SK-N-SH treated with all-trans-retinoic acid at 6 μM for 48 hours (cell line): Measurements from ENCODE around the gene IFT122.

Source experiments
- ATAC-seq: fragments of 200-7000 bp; cut with Tn5 transposase; 3 replicates; pipeline ENCODE4 v1.9.1; 2020; ENCODE audit warnings: mild to moderate bottlenecking, moderate library complexity
- ARNTL ChIP-seq: fragments of 450-650 bp; formaldehyde crosslinking; IDR thresholded peaks from 2 replicates; pipeline ENCODE4 v1.5.0; 2020; ENCODE audit warnings: low read depth, mild to moderate bottlenecking, moderate library complexity, borderline replicate concordance
- BACH2 ChIP-seq: fragments of 250-450 bp; sonication (Bioruptor Pico); IDR thresholded peaks from 2 replicates; pipeline ENCODE4 v1.9.0; 2021; ENCODE audit warnings: mild to moderate bottlenecking, borderline replicate concordance
- CSDC2 ChIP-seq: fragments of 250-450 bp; sonication (Bioruptor Pico); IDR thresholded peaks from 2 replicates; pipeline ENCODE4 v1.5.0; 2020; ENCODE audit warnings: mild to moderate bottlenecking, moderate library complexity
- CSRNP3 ChIP-seq: fragments of 250-450 bp; sonication (Bioruptor Pico); IDR thresholded peaks from 2 replicates; pipeline ENCODE4 v1.5.1; 2021; ENCODE audit warnings: mild to moderate bottlenecking, moderate library complexity
- ESRRG ChIP-seq: fragments of 250-450 bp; sonication (Bioruptor Pico); IDR thresholded peaks from 2 replicates; pipeline ENCODE4 v1.6.1; 2021; ENCODE audit warnings: mild to moderate bottlenecking
- GLIS3 ChIP-seq: fragments of 250-450 bp; sonication (Bioruptor Pico); IDR thresholded peaks from 2 replicates; pipeline ENCODE4 v1.5.0; 2020; ENCODE audit warnings: mild to moderate bottlenecking, moderate library complexity
- ISL1 ChIP-seq: fragments of 250-450 bp; sonication (Bioruptor Pico); IDR thresholded peaks from 2 replicates; pipeline ENCODE4 v2.1.2; 2022; ENCODE audit warnings: mild to moderate bottlenecking, moderate library complexity
- OSR1 ChIP-seq: fragments of 250-450 bp; sonication (Bioruptor Pico); IDR thresholded peaks from 2 replicates; pipeline ENCODE4 v1.8.0; 2022; ENCODE audit warnings: moderate library complexity, mild to moderate bottlenecking, inconsistent platforms
- PPARA ChIP-seq: fragments of 250-450 bp; sonication (Bioruptor Pico); IDR thresholded peaks from 2 replicates; pipeline ENCODE4 v1.5.0; 2020; ENCODE audit warnings: mild to moderate bottlenecking, borderline replicate concordance
- RARB ChIP-seq: fragments of 250-450 bp; sonication (Bioruptor Pico); IDR thresholded peaks from 2 replicates; pipeline ENCODE4 v1.8.0; 2021; ENCODE audit warnings: mild to moderate bottlenecking, moderate library complexity
- SNAI2 ChIP-seq: fragments of 250-450 bp; sonication (Bioruptor Pico); IDR thresholded peaks from 2 replicates; pipeline ENCODE4 v1.5.0; 2020; ENCODE audit warnings: mild to moderate bottlenecking, moderate library complexity
- TCF4 ChIP-seq: fragments of 250-450 bp; sonication (Bioruptor Pico); IDR thresholded peaks from 2 replicates; pipeline ENCODE4 v1.8.0; 2021; ENCODE audit warnings: mild to moderate bottlenecking, moderate library complexity, borderline replicate concordance
- TOX ChIP-seq: fragments of 250-450 bp; sonication (Bioruptor Pico); IDR thresholded peaks from 2 replicates; pipeline ENCODE4 v1.8.0; 2021; ENCODE audit warnings: mild to moderate bottlenecking, moderate library complexity, borderline replicate concordance
- TSHZ2 ChIP-seq: fragments of 250-450 bp; sonication (Bioruptor Pico); IDR thresholded peaks from 2 replicates; pipeline ENCODE4 v1.5.0; 2020; ENCODE audit warnings: mild to moderate bottlenecking, moderate library complexity
- ZC3H10 ChIP-seq: fragments of 250-450 bp; sonication (Bioruptor Pico); IDR thresholded peaks from 2 replicates; pipeline ENCODE4 v1.5.1; 2021; ENCODE audit warnings: mild to moderate bottlenecking, moderate library complexity
- ZFP3 ChIP-seq: fragments of 250-450 bp; sonication (Bioruptor Pico); IDR thresholded peaks from 2 replicates; pipeline ENCODE4 v1.5.0; 2020; ENCODE audit warnings: mild to moderate bottlenecking, moderate library complexity
- ZFP30 ChIP-seq: fragments of 450-650 bp; formaldehyde crosslinking; IDR thresholded peaks from 2 replicates; pipeline ENCODE4 v1.5.0; 2022; ENCODE audit warnings: mild to moderate bottlenecking, moderate library complexity
- ZNF565 ChIP-seq: fragments of 450-650 bp; formaldehyde crosslinking; conservative IDR thresholded peaks from 2 replicates; pipeline ENCODE4 v1.5.0; 2020; ENCODE audit warnings: low read depth, mild to moderate bottlenecking, moderate library complexity
- ZNF70 ChIP-seq: fragments of 450-650 bp; formaldehyde crosslinking; IDR thresholded peaks from 2 replicates; pipeline ENCODE4 v1.5.0; 2020; ENCODE audit warnings: mild to moderate bottlenecking, moderate library complexity
- TF ChIP-seq, protein P1 (sequence below): fragments of 250-450 bp; sonication (Bioruptor Pico); IDR thresholded peaks from 2 replicates; pipeline ENCODE4 v1.8.0; 2020; ENCODE audit warnings: mild to moderate bottlenecking, moderate library complexity, borderline replicate concordance
- TF ChIP-seq, protein P2 (sequence below): fragments of 250-450 bp; sonication (Bioruptor Pico); IDR thresholded peaks from 2 replicates; pipeline ENCODE4 v1.8.0; 2021; ENCODE audit warnings: low read depth, mild to moderate bottlenecking, moderate library complexity, borderline replicate concordance
- TF ChIP-seq, protein P3 (sequence below): fragments of 250-450 bp; sonication (Bioruptor Pico); IDR thresholded peaks from 2 replicates; pipeline ENCODE4 v1.5.1; 2020; ENCODE audit warnings: low read depth, mild to moderate bottlenecking, moderate library complexity

IFT122 gene

GRCh38 chr3:129555153-129555550 is 115.1 kb downstream of the IFT122 start:
- no peak for ATAC-seq
- TF ChIP-seq TOX (CRISPR knock-in tag), result no peak
- TF ChIP-seq SNAI2 (CRISPR knock-in tag), result no peak
- TF ChIP-seq ISL1 (CRISPR knock-in tag), result no peak
- no peak for TF ChIP-seq GLIS3 (CRISPR knock-in tag)
- TF ChIP-seq ZFP3, result no peak
- no peak for TF ChIP-seq TCF4
- TF ChIP-seq BACH2 (CRISPR knock-in tag), result no peak

- no peak for ATAC-seq
- TF ChIP-seq, protein P1, sequence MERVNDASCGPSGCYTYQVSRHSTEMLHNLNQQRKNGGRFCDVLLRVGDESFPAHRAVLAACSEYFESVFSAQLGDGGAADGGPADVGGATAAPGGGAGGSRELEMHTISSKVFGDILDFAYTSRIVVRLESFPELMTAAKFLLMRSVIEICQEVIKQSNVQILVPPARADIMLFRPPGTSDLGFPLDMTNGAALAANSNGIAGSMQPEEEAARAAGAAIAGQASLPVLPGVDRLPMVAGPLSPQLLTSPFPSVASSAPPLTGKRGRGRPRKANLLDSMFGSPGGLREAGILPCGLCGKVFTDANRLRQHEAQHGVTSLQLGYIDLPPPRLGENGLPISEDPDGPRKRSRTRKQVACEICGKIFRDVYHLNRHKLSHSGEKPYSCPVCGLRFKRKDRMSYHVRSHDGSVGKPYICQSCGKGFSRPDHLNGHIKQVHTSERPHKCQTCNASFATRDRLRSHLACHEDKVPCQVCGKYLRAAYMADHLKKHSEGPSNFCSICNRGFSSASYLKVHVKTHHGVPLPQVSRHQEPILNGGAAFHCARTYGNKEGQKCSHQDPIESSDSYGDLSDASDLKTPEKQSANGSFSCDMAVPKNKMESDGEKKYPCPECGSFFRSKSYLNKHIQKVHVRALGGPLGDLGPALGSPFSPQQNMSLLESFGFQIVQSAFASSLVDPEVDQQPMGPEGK (CRISPR knock-in tag), result no peak
- TF ChIP-seq ISL1 (CRISPR knock-in tag) (no peak), ESRRG (CRISPR knock-in tag) (no peak), ZC3H10 (CRISPR knock-in tag) (no peak), RARB (CRISPR knock-in tag) (no peak), ZNF565 (CRISPR knock-in tag) (no peak), GLIS3 (CRISPR knock-in tag) (no peak)
- TF ChIP-seq, protein P2, sequence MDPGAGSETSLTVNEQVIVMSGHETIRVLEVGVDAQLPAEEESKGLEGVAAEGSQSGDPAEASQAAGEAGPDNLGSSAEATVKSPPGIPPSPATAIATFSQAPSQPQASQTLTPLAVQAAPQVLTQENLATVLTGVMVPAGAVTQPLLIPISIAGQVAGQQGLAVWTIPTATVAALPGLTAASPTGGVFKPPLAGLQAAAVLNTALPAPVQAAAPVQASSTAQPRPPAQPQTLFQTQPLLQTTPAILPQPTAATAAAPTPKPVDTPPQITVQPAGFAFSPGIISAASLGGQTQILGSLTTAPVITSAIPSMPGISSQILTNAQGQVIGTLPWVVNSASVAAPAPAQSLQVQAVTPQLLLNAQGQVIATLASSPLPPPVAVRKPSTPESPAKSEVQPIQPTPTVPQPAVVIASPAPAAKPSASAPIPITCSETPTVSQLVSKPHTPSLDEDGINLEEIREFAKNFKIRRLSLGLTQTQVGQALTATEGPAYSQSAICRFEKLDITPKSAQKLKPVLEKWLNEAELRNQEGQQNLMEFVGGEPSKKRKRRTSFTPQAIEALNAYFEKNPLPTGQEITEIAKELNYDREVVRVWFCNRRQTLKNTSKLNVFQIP (CRISPR knock-in tag), result no peak
Measured at GRCh38 chr3:129555616-129556357, 115.8 kb downstream of the IFT122 start.

- ATAC-seq, result no peak
- no peak for TF ChIP-seq OSR1 (CRISPR knock-in tag)
- no peak for TF ChIP-seq ZNF70 (CRISPR knock-in tag)
- no peak for TF ChIP-seq TSHZ2 (CRISPR knock-in tag)
- TF ChIP-seq ISL1 (CRISPR knock-in tag), result no peak
- no peak for TF ChIP-seq CSRNP3
- no peak for TF ChIP-seq ZFP30 (CRISPR knock-in tag)
- no peak for TF ChIP-seq ARNTL (CRISPR knock-in tag)
- TF ChIP-seq BACH2 (CRISPR knock-in tag), result no peak
- TF ChIP-seq PPARA (CRISPR knock-in tag), result no peak
- TF ChIP-seq ZNF565 (CRISPR knock-in tag), result no peak
- TF ChIP-seq TOX (CRISPR knock-in tag), result no peak
- TF ChIP-seq ZC3H10 (CRISPR knock-in tag), result no peak
- TF ChIP-seq TCF4, result no peak
- TF ChIP-seq, protein P3, sequence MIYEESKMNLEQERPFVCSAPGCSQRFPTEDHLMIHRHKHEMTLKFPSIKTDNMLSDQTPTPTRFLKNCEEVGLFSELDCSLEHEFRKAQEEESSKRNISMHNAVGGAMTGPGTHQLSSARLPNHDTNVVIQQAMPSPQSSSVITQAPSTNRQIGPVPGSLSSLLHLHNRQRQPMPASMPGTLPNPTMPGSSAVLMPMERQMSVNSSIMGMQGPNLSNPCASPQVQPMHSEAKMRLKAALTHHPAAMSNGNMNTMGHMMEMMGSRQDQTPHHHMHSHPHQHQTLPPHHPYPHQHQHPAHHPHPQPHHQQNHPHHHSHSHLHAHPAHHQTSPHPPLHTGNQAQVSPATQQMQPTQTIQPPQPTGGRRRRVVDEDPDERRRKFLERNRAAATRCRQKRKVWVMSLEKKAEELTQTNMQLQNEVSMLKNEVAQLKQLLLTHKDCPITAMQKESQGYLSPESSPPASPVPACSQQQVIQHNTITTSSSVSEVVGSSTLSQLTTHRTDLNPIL (CRISPR knock-in tag), result no peak
- TF ChIP-seq SNAI2 (CRISPR knock-in tag), result no peak
- no peak for TF ChIP-seq GLIS3 (CRISPR knock-in tag)
- TF ChIP-seq, protein P2 (CRISPR knock-in tag), result no peak
- TF ChIP-seq CSDC2 (CRISPR knock-in tag), result no peak
Measured at GRCh38 chr3:129556358-129556695, 116.3 kb downstream of the IFT122 start.
